ENCODE results near the gene GLIPR2. TPM values are rescaled to one million over a fixed set of nuclear protein-coding genes. Genes with fewer than 3 reads are reported as not detected.
A peak's percentile ranks its signal among the peaks of the same experiment; 100 is the strongest.

The GLIPR2 gene
- polyA plus RNA-seq, 3 donors, result 213 to 528 (median 520) TPM

GRCh38 chr9:36093384-36093783 is 43.1 kb upstream of the GLIPR2 start:
- peak overlapping the region; percentile 47 to 92 (median 88) for H3K27ac Mint-ChIP-seq
- H3K9ac ChIP-seq (ENCODE audit: insufficient read depth, low read length, poor library complexity, severe bottlenecking), result no peak overlapping the region
- no peaks in the 10 kb centered on the region for H3K36me3 Mint-ChIP-seq
- intact Hi-C loops (cut with micrococcal nuclease), result no loop called here
- H3K27me3 Mint-ChIP-seq (ENCODE audit: low read depth in 3 of 3), result peaks cover 0 to 1% (median 0%) of the 10 kb centered on the region in 3 donors
- no peaks in the 10 kb centered on the region for H3K36me3 ChIP-seq (replicated peaks in 1 of 2; ENCODE audit: control insufficient read depth in 1 of 2, insufficient read depth in 2 of 2, low read length in 2 of 2)
- no peak overlapping the region for H3K4me3 Mint-ChIP-seq
- peak overlapping the region in 1 of 2 donors; percentile 74 for H3K27ac ChIP-seq (ENCODE audit: low read depth in 1 of 2, low read length in 2 of 2)
- H3K4me3 ChIP-seq (replicated peaks in 1 of 3; ENCODE audit: low read depth in 2 of 3, low read length in 3 of 3), result no peak overlapping the region
- no peak overlapping the region for H2AFZ ChIP-seq (ENCODE audit: insufficient read depth, low read depth, low read length, poor library complexity, severe bottlenecking)
- H3K27me3 ChIP-seq (ENCODE audit: control insufficient read depth in 2 of 2, insufficient read depth in 2 of 2, low read length in 2 of 2), result no peaks in the 10 kb centered on the region
- H3K4me2 ChIP-seq (replicated peaks; ENCODE audit: extremely low read depth, low read length, poor library complexity, severe bottlenecking), result peak overlapping the region; percentile 11
- H3K9me3 ChIP-seq (replicated peaks in 1 of 2; ENCODE audit: control insufficient read depth in 1 of 2, insufficient read depth in 1 of 2, low read length in 2 of 2), result no peaks in the 10 kb centered on the region
- DNase-seq, result no peak
- peaks cover 22% of the 10 kb centered on the region for H3K4me1 Mint-ChIP-seq
- H3K9me3 Mint-ChIP-seq, result peaks cover 0 to 2% (median 0%) of the 10 kb centered on the region in 7 donors
- peaks cover 20 to 23% of the 10 kb centered on the region in 2 donors for H3K4me1 ChIP-seq (ENCODE audit: control insufficient read depth in 1 of 2, insufficient read depth in 2 of 2, low read length in 2 of 2)
- H3K79me2 ChIP-seq (ENCODE audit: insufficient read depth, low read length), result no peaks in the 10 kb centered on the region
- no CpG with 5 or more reads among the region's 2 CpGs for WGBS (ENCODE audit: insufficient coverage)
- H4K20me1 ChIP-seq (ENCODE audit: insufficient read depth, low read length), result no peaks in the 10 kb centered on the region
- TF ChIP-seq, protein P1, sequence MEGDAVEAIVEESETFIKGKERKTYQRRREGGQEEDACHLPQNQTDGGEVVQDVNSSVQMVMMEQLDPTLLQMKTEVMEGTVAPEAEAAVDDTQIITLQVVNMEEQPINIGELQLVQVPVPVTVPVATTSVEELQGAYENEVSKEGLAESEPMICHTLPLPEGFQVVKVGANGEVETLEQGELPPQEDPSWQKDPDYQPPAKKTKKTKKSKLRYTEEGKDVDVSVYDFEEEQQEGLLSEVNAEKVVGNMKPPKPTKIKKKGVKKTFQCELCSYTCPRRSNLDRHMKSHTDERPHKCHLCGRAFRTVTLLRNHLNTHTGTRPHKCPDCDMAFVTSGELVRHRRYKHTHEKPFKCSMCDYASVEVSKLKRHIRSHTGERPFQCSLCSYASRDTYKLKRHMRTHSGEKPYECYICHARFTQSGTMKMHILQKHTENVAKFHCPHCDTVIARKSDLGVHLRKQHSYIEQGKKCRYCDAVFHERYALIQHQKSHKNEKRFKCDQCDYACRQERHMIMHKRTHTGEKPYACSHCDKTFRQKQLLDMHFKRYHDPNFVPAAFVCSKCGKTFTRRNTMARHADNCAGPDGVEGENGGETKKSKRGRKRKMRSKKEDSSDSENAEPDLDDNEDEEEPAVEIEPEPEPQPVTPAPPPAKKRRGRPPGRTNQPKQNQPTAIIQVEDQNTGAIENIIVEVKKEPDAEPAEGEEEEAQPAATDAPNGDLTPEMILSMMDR (IDR thresholded peaks at IDR 0.05), result no peak

GRCh38 chr9:36099718-36100117 is 36.8 kb upstream of the GLIPR2 start:
- peaks cover 0 to 4% (median 2%) of the 10 kb centered on the region in 3 donors for H3K27me3 Mint-ChIP-seq (ENCODE audit: low read depth in 3 of 3)
- 100% methylated on average over 1 of the region's 1 CpG for WGBS (ENCODE audit: insufficient coverage)
- Histone ChIP-seq H3K4me1 (ENCODE audit: control insufficient read depth in 1 of 2, insufficient read depth in 2 of 2, low read length in 2 of 2) (peaks cover 7% of the 10 kb centered on the region in 2 donors), H3K9ac (ENCODE audit: insufficient read depth, low read length, poor library complexity, severe bottlenecking) (no peak overlapping the region), H2AFZ (ENCODE audit: insufficient read depth, low read depth, low read length, poor library complexity, severe bottlenecking) (no peak overlapping the region), H3K4me2 (replicated peaks; ENCODE audit: extremely low read depth, low read length, poor library complexity, severe bottlenecking) (no peak overlapping the region), H3K4me3 (replicated peaks in 1 of 3; ENCODE audit: low read depth in 2 of 3, low read length in 3 of 3) (no peak overlapping the region), H3K9me3 (replicated peaks in 1 of 2; ENCODE audit: control insufficient read depth in 1 of 2, insufficient read depth in 1 of 2, low read length in 2 of 2) (no peaks in the 10 kb centered on the region), H3K27ac (ENCODE audit: low read depth in 1 of 2, low read length in 2 of 2) (no peak overlapping the region), H3K36me3 (replicated peaks in 1 of 2; ENCODE audit: control insufficient read depth in 1 of 2, insufficient read depth in 2 of 2, low read length in 2 of 2) (no peaks in the 10 kb centered on the region), H3K79me2 (ENCODE audit: insufficient read depth, low read length) (no peaks in the 10 kb centered on the region), H3K27me3 (ENCODE audit: control insufficient read depth in 2 of 2, insufficient read depth in 2 of 2, low read length in 2 of 2) (no peaks in the 10 kb centered on the region), H4K20me1 (ENCODE audit: insufficient read depth, low read length) (no peaks in the 10 kb centered on the region)
- H3K36me3 Mint-ChIP-seq, result no peaks in the 10 kb centered on the region
- DNase-seq, result no peak
- TF ChIP-seq, protein P1 (IDR thresholded peaks at IDR 0.05), result no peak
- no peak overlapping the region for H3K4me3 Mint-ChIP-seq
- H3K9me3 Mint-ChIP-seq, result peaks cover 0 to 2% (median 0%) of the 10 kb centered on the region in 7 donors
- H3K27ac Mint-ChIP-seq, result no peak overlapping the region
- intact Hi-C loops (cut with micrococcal nuclease), result loop anchor here (5.0 kb wide), 2 partner anchors 38 to 53 kb away; partner anchors contain the start of gene GLIPR2 (in 2 of the 2)
- H3K4me1 Mint-ChIP-seq, result peaks cover 8% of the 10 kb centered on the region
